HCT116 (cell line): ENCODE data around the gene FRMD7. TPM values are rescaled to one million over a fixed set of nuclear protein-coding genes. Genes with fewer than 3 reads are reported as not detected.

ENCODE experiments used
- ATAC-seq: fragments of 200-7000 bp; cut with Tn5 transposase; 2 replicates; pipeline ENCODE4 v1.9.1; 2020; ENCODE audit warnings: mild to moderate bottlenecking, moderate library complexity
- BruUV-seq: library from RNA; stranded (reverse); fragments of 400-500 nt; replicated peaks from 2 replicates; lab custom pipeline; 2021; lab: Mats Ljungman, UMichigan
- CTCF ChIA-PET: fragments of 300-600 bp; sonication (Branson Sonifier 250); formaldehyde crosslinking; loops from one replicate; lab custom pipeline; 2021; ENCODE audit warnings: antibody characterized with exemption; lab: Charles Lee
- POLR2A ChIA-PET: fragments of 300-600, 350-600 bp; sonication (Branson Sonifier 250); formaldehyde crosslinking; loops from one replicate; lab custom pipeline; 2021; ENCODE audit warnings: antibody characterized with exemption; lab: Charles Lee
- RAD21 ChIA-PET, 2 experiments: fragments of 300-600 bp; sonication (Branson Sonifier 250); formaldehyde crosslinking; loops; one replicate each; lab custom pipeline; 2023; ENCODE audit warnings: low total read pairs in 2 of 2; ENCODE audit not compliant: uncharacterized antibody in 2 of 2, unreplicated experiment in 2 of 2, low non-redundant PET in 1 of 2; lab: Charles Lee
- DNase-seq: peaks from one replicate; pipeline ENCODE4 v3.0.0-alpha.2; 2010; ENCODE audit warnings: low read depth, low spot score
- H2AFZ ChIP-seq: fragments of 200-600 bp; shearing (Covaris generic), sonication (generic); 2 replicates; pipeline ENCODE4 v1.6.1; 2017; ENCODE audit warnings: low read depth, mixed run types, mixed read lengths, antibody characterized with exemption, low read length; ENCODE audit not compliant: poor library complexity, severe bottlenecking
- H3K27ac ChIP-seq: 2 replicates; pipeline ENCODE4 v1.5.1; 2012; ENCODE audit warnings: low read depth, low read length
- H3K27me3 ChIP-seq: fragments of 200-600 bp; sonication (generic); 2 replicates; pipeline ENCODE4 v1.6.1; 2016; ENCODE audit warnings: mixed run types, low read length, mixed read lengths; ENCODE audit not compliant: insufficient read depth
- H3K36me3 ChIP-seq, 2 experiments: fragments of 200-500 bp in 1 of 2; fragments of 200-600 bp in 1 of 2; sonication (Bioruptor generic) in 1 of 2; sonication (generic) in 1 of 2; 2 replicates each; pipeline versions ENCODE4 v1.5.1 to v1.6.1; 2014 to 2016; ENCODE audit warnings: low read length in 2 of 2, inconsistent platforms in 1 of 2, mixed read lengths in 1 of 2, mixed run types in 1 of 2; ENCODE audit not compliant: insufficient read depth in 2 of 2, control insufficient read depth in 1 of 2
- H3K4me1 ChIP-seq, 2 experiments: fragments of 200-600 bp in 1 of 2; sonication (generic) in 1 of 2; 2 replicates each; pipeline versions ENCODE4 v1.5.1 to v1.6.1; 2012 to 2017; ENCODE audit warnings: low read length in 2 of 2, inconsistent platforms in 1 of 2, mild to moderate bottlenecking in 1 of 2, mixed read lengths in 1 of 2, mixed run types in 1 of 2, moderate library complexity in 1 of 2; ENCODE audit not compliant: insufficient read depth in 2 of 2, control insufficient read depth in 1 of 2
- H3K4me2 ChIP-seq: fragments of 200-600 bp; sonication (generic); 2 replicates; pipeline ENCODE4 v1.6.1; 2017; ENCODE audit warnings: mixed run types, low read length, mixed read lengths
- H3K4me3 ChIP-seq, 2 experiments: fragments of 200-600 bp in 1 of 2; sonication (generic) in 1 of 2; replicated peaks in 1 of 2; 2 replicates each; pipeline ENCODE4 v1.5.1; 2011 to 2016; ENCODE audit warnings: low read length in 2 of 2, control low read depth in 1 of 2, low read depth in 1 of 2, mild to moderate bottlenecking in 1 of 2, mixed read lengths in 1 of 2, mixed run types in 1 of 2
- H3K79me2 ChIP-seq: fragments of 200-600 bp; sonication (generic); 2 replicates; pipeline ENCODE4 v1.6.1; 2017; ENCODE audit warnings: mild to moderate bottlenecking, mixed run types, low read length, moderate library complexity, mixed read lengths; ENCODE audit not compliant: insufficient read depth
- H3K9ac ChIP-seq: fragments of 200-600 bp; sonication (generic); 2 replicates; pipeline ENCODE4 v1.6.1; 2016; ENCODE audit warnings: low read length, mixed read lengths
- H3K9me2 ChIP-seq: fragments of 200-600 bp; sonication (generic), shearing (Covaris generic); 2 replicates; pipeline ENCODE4 v1.6.1; 2017; ENCODE audit warnings: mixed run types, mild to moderate bottlenecking, moderate library complexity; ENCODE audit not compliant: insufficient read depth
- H3K9me3 ChIP-seq, 2 experiments: fragments of 200-500 bp in 1 of 2; fragments of 200-600 bp in 1 of 2; sonication (Bioruptor generic) in 1 of 2; sonication (generic) in 1 of 2; 2 replicates each; pipeline ENCODE4 v1.6.1; 2014 to 2017; ENCODE audit warnings: low read length in 2 of 2, mixed read lengths in 2 of 2, inconsistent platforms in 1 of 2, low read depth in 1 of 2, mild to moderate bottlenecking in 1 of 2, mixed run types in 1 of 2, moderate library complexity in 1 of 2; ENCODE audit not compliant: control insufficient read depth in 1 of 2, insufficient read depth in 1 of 2
- H4K20me1 ChIP-seq: fragments of 200-600 bp; sonication (generic), shearing (Covaris generic); 2 replicates; pipeline ENCODE4 v1.6.1; 2017; ENCODE audit warnings: mixed run types, mild to moderate bottlenecking, moderate library complexity; ENCODE audit not compliant: insufficient read depth
- EGR1 ChIP-seq: IDR thresholded peaks from 2 replicates; pipeline ENCODE4 v1.6.1; 2012; ENCODE audit warnings: low read depth
- EZH2phosphoT487 ChIP-seq: fragments of 200-600 bp; IDR thresholded peaks from 2 replicates; pipeline ENCODE4 v1.6.1; 2018; ENCODE audit warnings: antibody characterized with exemption, borderline replicate concordance
- FOSL1 ChIP-seq: IDR thresholded peaks from 2 replicates; pipeline ENCODE4 v1.6.1; 2012; ENCODE audit warnings: low read depth
- SIN3A ChIP-seq: IDR thresholded peaks from 2 replicates; pipeline ENCODE4 v1.6.1; 2012; ENCODE audit warnings: low read depth
- SP1 ChIP-seq: IDR thresholded peaks from 2 replicates; pipeline ENCODE4 v1.6.1; 2012; ENCODE audit warnings: low read depth
- TCF7L2 ChIP-seq: IDR thresholded peaks from 2 replicates; pipeline ENCODE4 v1.7.0; 2011; ENCODE audit warnings: borderline replicate concordance, inconsistent platforms; ENCODE audit not compliant: insufficient read depth, insufficient read length; ENCODE audit errors: extremely low read depth
- ZBTB33 ChIP-seq: IDR thresholded peaks from 2 replicates; pipeline ENCODE4 v1.6.1; 2011; ENCODE audit warnings: mild to moderate bottlenecking, low read length, moderate library complexity; ENCODE audit not compliant: insufficient replicate concordance; ENCODE audit errors: extremely low read depth
- intact Hi-C: fragments of 100-400 bp; cut with micrococcal nuclease; formaldehyde crosslinking; loops from 2 replicates; pipeline ENCODE4 v1.10.0; 2022
- total RNA-seq: library from RNA; stranded (reverse); gene quantifications from one replicate; pipeline ENCODE4 v1.2.1, GENCODE V29; 2021; ENCODE audit not compliant: unreplicated experiment
- TF ChIP-seq, protein P1 (sequence below): IDR thresholded peaks from 2 replicates; pipeline ENCODE4 v1.6.1; 2012

Gene FRMD7
- total RNA-seq, 1 experiment from 2014 or later, result not detected

DNA sequence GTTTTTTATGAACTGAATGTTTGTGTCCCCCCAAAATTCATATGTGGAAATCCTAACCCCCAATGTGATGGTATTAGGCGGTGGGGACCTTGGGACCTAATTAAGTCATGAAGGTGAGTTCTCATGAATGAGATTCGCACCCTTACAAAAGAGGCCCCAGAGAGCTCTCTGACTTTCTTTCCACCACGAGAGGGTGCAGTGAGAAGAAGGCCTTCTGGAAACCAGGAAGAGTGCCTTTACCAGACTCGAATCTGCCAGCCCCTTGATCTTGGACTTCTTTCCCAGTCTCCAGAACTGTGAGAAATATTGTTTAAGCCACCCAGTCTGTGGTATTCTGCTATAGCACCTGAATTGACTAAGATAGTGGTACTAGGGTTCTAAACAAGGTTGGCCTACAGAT lies 64.0 kb downstream of the FRMD7 start:
- DNase-seq (no peak), ATAC-seq (no peak)
- Histone ChIP-seq H3K79me2 (no peaks in the 10 kb centered on the region), H2AFZ (no peak overlapping the region), H4K20me1 (no peaks in the 10 kb centered on the region), H3K27me3 (no peaks in the 10 kb centered on the region), H3K36me3 (no peaks in the 10 kb centered on the region), H3K9me3 (no peaks in the 10 kb centered on the region), H3K27ac (no peak overlapping the region), H3K4me2 (no peak overlapping the region), H3K9ac (no peak overlapping the region)
- intact Hi-C loops, result no loop called here
- ChIA-PET CTCF (no interaction called here), RAD21 (no interaction called here), POLR2A (no interaction called here)
- TF ChIP-seq, protein P1, sequence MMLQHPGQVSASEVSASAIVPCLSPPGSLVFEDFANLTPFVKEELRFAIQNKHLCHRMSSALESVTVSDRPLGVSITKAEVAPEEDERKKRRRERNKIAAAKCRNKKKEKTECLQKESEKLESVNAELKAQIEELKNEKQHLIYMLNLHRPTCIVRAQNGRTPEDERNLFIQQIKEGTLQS, result no peak
- TF ChIP-seq, all 23 proteins: peak for 0
- no peaks in the 10 kb centered on the region for H3K9me2 ChIP-seq
- no peak overlapping the region for H3K4me3 ChIP-seq
- no TSS peak for BruUV-seq
- no peaks in the 10 kb centered on the region for H3K4me1 ChIP-seq

DNA sequence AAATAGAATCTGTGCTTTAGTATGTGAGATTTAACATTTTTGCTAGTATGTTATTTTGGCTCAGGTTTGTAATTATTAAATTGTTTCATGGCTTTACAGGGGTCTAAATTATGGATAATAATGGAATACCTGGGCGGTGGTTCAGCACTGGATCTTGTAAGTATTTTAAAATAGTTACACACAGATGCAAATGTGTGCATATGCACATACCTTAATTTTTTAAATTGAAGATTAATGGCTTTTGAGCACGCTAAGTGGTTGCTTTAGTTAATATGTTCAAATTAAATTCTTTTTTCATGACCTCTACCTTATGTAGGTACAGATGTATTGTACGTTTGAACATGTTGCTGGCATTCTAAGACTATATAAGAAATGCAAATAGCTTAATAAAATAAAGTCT lies 64.5 kb downstream of the FRMD7 start:
- ATAC-seq, result no peak
- no peaks in the 10 kb centered on the region for H4K20me1 ChIP-seq
- POLR2A ChIA-PET, result no interaction called here
- no peak overlapping the region for H3K4me3 ChIP-seq
- no peaks in the 10 kb centered on the region for H3K9me3 ChIP-seq
- DNase-seq, result no peak
- H3K27me3 ChIP-seq, result no peaks in the 10 kb centered on the region
- no peak overlapping the region for H3K27ac ChIP-seq
- no peak overlapping the region for H3K4me2 ChIP-seq
- CTCF ChIA-PET, result no interaction called here
- no peak overlapping the region for H3K9ac ChIP-seq
- no TSS peak for BruUV-seq
- no peak for TF ChIP-seq ZBTB33
- no peak for TF ChIP-seq FOSL1
- TF ChIP-seq TCF7L2, result no peak
- no peak for TF ChIP-seq SIN3A
- no peak for TF ChIP-seq SP1
- TF ChIP-seq EZH2phosphoT487, result no peak
- no peak for TF ChIP-seq EGR1
- RAD21 ChIA-PET, result no interaction called here
- H2AFZ ChIP-seq, result no peak overlapping the region
- no peaks in the 10 kb centered on the region for H3K79me2 ChIP-seq
- intact Hi-C loops, result no loop called here
- no peaks in the 10 kb centered on the region for H3K9me2 ChIP-seq
- H3K36me3 ChIP-seq, result no peaks in the 10 kb centered on the region
- H3K4me1 ChIP-seq, result no peaks in the 10 kb centered on the region
